Activated CD8-positive, alpha-beta memory T cell treated with anti-CD3 and anti-CD28 coated beads, Interleukin-2, amount 50 U/mL, for 1 hour (primary cell): ENCODE results near the gene ZNF354B.
"Not testable (repeated sequence)": the region's sequence is repeated elsewhere in the genome, so short reads cannot be mapped to it uniquely, and the experiment has no call there.

Experiments used
- DNase-seq: peaks from one replicate; pipeline ENCODE4 v3.0.0-alpha.2; 2020; ENCODE audit errors: extremely low read depth

Gene ZNF354B

DNA sequence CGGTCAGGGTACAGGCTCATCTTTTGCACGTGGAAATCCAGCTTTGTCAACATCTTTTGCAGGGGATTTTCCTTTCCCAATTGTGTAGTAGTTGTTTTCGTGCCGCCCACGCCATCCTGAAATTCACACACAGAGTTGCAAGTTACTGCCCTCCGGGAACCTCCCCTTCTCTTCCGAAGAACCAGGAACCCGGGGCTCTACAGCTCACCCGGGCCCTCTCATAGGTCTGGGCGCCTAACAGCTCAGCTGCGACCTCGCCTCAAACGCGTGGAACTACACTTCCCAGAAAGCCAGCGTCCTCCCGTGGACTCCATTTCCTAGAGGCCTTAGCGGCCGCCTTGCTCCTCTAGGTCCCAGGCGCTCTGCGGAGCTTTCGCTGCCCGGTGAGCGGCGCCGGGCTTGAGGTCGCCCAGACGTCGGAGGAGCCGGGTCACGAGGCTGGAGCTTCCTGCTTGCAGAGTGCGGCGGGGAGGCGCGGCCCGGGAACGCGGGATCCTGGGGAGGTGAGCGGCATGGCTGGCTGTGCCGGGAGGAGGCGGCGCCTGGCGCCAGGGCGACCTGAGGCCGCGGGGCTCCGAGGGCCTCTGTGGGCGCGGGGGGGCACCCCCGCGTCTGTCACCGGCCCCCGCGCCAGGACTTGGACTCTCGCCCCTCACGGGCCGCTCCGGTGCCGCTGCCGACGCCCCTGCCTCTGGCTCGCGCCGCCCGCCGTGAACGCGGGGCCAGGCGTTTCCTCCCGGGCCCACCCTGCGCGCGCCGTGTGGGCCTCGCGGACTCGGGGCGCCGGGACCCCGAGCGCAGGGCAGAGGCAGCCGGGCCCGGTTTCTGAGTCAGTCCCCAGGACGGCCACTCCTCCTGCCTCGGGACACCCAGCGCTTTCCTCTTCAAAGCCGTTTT lies at the start of gene ZNF354B:
Gene ZNF354B (plus strand): TSS at position 329 of the 897 bp plus-strand sequence. CDS start 1,095 bp downstream, outside the sequence.
- DNase-seq: peak; percentile 56

DNA sequence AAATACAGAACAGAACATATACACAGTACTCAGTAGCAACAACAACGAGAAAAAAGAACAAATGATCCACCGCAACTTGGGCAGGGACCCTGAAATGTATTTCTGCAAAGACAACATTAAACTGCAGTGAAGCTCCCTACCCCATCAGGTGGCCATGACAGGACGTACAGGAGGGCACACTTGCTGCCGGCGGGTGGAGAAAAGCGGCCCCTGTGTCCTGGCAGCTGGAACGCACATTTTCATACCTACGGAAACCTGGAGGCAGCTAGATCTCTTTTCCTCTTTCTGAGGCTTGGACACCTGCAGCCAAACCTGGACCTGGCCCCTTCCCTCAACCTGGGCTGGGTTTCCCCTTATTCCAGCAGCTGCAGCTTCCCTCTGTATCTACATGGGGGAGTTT lies 42.2 kb upstream of the ZNF354B start:
- no peak for DNase-seq

DNA sequence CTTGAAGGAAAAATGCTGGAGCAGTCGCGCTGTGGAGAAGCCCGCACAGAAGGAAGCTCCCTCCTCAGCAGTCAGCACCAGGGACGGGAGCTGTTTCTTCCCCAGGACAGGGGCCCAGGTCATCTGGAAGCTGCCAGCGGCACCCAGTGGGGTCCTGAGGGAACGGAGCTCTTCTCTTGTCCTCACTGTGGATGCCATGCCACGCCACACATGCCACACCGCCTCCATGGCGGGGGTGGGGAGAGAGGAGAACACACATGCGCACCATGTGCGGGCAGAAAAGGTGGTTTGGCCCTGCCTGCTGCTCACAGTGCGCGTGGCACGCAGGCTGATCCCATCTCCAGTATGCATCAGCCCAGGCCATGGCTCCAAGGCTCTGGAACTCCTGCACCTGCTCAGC lies 41.7 kb upstream of the ZNF354B start:
- no peak for DNase-seq

DNA sequence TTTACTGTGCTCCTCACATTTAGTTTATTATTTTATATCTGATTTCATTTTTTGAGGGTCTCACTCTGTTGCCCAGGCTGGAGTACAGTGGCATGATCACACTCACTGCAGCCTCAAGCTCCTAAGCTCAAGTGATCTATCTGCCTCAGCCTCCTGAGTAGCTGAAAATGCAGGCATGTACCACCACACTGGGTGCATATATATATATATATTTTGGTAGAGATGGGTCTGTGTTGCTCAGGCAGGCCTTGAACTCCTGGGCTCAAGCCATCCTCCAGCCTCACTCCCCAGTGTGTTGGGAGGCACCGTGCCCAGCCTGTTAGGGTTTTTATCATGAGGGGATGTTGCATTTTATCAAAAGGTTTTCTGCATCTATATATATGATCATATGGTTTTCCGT lies 39.8 kb upstream of the ZNF354B start:
- DNase-seq: no peak

DNA sequence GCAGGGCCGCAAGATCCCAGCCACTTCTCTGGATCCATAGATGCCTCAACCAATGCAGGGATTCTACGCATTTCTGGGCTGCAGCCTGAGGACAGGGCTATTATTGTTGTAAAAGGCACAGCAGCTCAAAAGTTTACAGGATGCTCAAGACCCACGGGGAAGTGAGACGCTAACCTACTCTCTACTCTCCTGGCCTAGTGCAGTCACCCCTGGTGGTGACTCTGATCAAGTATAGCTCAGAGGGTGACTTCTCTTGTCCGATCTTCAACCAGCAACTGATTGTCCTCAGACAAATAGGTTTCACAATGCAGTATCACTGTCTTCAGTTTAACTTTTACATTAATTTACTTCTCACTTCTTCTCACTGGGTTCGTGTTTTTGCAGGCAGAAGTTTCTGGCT lies 34.3 kb upstream of the ZNF354B start:
- DNase-seq: no peak

DNA sequence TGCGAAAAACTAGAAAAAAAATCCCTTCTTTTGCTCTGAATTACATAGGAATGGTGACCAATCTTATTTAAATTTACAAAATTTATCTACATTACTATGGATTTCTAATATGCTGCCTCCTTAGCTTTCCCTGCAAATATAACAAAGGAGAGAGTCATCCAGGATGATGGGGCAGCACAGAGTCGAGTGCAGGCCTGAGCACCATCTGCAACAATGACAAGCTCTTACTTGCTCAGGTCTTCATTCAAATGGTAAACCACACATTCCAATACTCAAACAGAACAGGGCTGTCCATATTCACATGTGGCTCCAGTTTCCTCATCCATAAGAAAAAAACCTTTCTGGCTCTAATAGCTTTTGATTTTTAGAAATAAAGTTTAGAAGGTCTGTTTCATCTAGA lies 33.5 kb upstream of the ZNF354B start:
- no peak for DNase-seq

DNA sequence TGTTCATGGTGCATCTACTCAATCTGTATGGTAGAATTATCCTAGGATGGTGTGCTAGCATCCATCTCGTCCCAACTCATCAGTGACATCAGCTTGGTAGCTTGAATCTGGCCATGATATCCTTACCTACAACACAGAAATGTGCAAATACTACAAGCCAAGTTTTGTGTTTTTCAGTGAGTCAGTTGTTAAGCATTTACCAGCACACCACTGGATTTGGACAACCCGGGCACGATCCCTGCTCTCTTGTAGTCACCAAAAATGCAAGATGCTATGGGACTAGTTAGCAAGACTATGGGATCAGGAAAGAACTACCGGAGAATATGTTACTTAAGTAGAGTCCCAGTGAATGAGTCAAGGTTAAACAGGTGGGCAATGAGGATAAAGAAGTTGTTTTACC lies 32.1 kb upstream of the ZNF354B start:
- no peak for DNase-seq

DNA sequence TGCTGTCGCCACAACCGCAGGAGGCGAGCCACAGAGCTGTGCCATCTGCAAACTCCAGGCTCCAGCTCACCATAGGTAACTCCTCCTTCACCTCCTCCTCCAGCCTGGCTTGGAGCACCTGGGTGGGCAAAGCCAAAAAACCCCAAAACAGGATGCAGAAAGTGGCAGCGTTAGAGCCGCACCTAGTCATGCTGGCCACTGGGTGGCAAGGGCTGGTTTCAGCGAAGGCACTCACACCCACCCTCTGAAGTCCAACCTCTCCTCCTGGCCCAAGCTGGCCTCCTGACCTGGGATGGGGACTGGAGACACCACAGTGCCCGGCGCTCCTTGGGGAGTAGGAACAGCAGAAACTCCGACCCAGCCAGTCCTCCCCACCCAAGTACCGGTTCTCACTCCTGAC lies 28.7 kb upstream of the ZNF354B start:
- DNase-seq: no peak

DNA sequence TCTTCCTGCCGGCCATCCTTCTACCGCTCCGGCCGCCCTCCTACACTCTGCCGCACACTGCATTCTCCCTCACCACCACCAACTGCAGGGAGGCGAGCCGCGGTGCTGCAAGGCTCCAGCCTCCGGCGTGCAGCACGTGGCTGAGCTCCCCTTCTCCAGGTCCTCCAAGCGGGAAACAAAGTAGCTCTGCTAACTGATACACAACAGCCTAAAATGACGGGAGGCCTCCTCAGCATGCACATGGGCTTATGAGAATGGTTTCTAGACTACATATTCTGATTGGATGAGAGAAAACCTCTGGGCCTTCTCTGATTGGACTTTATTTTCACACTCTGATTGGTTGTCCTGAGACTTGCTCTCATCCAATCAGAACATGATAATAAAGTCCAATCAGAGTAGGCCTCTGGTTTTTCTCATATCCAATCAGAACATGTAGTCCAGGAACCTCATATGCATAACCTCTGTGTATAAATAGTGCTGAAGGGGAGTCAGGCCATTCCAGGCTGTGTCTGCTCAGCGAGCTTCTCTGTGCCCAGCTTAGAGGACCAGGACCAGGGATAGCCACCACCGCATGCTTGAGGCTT lies 27.0 kb upstream of the ZNF354B start:
- no peak for DNase-seq

DNA sequence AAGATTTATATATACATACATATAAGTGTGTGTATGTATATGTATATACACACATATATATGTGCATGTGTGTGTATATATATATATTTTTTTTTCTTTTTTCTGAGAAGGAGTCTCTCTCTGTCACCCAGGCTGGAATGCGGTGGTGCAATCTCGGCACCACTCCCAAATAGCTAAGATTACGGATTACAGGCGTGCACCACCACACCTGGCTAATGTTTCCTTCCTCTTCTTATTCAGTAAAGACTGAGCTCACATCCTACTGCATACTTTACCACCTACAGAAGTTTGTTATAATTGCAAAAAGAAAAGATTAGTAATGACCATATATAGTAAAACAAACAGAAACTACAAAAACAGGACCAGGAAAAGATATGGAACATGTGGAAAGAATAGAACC lies 23.1 kb upstream of the ZNF354B start:
- no peak for DNase-seq

DNA sequence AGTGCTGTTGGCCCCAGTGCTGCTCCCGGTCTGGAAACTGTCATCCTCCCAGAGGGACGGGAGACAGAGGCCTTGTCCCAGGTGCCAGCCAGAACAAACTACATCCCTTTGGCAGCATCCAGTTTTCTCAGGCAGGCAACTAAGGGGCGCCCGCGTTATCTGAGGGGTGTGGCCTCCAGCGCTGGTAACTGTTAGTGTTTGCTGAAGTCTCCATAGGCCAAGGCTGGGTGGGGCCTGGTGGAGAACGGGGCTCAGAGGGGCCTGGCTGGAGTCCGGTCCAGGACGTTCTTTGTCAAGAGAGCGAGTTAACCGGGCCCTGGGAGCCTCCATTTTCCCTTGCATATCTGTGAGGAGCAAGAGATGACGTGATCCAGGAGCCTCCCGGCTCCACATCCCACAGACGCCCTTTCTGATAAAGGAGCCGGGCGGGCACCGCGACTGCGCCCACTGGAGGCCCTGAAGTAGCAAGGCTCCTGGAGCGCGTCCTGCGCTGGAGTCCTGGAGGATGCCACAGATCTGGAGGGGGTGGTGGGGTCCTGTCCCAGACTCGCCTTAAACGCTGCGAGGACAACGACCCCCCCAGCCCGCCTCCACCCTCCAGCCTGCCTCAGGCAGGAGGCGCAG lies 20.9 kb upstream of the ZNF354B start:
- not testable (repeated sequence) for DNase-seq

DNA sequence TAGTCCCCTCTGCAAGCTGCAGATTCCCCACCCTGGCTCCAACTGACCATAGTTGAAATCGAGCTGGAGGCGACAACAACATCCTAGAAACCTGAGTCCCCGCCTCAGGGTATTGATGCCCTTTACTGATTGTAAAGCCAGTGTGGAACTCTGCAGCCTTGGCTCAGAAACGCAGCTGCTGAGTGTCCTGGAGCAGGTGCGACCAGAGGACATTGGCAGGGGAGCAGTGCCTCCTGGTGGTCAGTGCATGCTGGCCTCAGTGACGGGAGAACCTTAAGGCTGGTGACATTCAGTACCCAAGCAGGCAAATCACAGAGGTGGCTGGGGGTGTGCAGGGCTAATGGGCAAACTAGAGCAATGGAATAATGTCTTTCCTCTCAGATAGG lies 20.4 kb upstream of the ZNF354B start:
- no peak for DNase-seq

DNA sequence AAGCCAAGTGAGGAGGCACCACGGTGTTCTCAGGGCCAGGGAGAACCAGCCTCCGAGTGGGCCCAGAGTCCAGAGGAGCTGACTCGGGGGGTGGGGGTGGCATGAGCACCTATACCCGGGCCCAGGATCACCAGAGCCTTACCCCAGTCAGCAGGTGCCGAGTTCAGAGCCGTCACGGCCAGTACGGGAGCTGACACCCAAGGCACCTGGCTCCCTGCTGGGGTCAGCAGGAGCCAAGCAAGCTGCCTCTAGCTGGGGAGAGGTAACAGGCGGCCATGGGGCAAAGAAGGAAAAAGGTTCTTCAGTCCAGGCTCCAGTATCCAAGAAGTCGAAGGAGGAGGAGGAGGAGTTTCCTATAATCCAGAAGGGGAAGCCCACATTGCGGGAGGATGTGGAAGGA lies 19.4 kb upstream of the ZNF354B start:
- DNase-seq: not testable (repeated sequence)

DNA sequence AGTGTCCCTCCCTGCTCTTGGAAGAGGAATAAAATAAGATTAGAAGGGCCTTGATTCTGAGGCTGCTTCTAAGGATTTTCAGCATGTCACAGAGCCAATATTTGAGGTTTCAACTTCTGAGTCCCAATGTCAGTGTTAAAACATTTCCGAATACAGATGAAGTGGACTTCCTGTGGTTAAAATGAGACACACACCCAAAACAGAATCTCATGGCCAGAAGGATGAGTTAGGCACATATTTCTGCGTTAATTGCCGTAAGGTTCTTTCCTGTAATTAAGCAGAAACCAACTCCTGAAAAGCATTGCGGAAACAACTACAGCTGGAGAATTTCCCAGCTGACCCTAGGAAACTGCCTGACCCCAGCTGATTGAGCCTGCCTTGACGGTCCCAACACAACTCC lies 10.4 kb upstream of the ZNF354B start:
- DNase-seq: no peak

DNA sequence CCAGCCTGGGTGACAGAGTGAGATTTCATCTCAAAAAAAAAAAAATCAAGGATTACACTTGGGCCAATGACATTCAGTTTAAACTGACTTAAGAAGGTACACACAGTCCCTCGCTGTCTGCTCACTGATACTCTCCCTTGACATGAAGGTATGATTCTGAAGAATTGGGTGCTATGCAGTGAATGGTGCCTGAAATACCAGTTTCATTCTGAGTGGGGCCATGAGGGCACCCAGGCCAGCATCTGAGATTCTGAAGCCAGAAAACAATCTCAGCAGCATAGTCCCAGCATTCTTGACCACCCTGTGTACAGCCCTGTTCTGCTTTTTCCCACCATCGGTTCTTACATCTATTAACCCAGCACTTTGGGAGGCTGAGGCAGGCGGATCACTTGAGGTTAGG lies 7.8 kb upstream of the ZNF354B start:
- DNase-seq: no peak

DNA sequence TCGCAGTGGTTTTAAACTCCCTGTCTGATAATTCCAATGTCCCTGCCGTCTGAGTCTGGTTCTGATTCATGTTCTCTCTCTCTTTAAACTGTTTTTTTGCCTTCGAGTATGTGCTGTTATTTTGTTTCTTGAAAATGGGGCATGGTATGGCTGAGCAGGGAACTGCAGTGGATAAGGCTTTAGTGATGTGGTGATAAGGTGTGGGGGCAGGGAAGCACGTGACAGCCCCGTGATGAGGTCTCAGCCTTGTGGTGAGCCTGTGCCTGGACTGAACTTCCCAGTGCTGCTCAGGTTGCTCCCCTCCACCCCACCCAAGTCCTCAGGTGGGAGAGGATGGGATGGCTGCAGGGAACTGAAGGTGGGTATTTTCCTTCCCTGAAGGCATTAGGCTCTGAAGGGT lies 5.5 kb upstream of the ZNF354B start:
- no peak for DNase-seq

DNA sequence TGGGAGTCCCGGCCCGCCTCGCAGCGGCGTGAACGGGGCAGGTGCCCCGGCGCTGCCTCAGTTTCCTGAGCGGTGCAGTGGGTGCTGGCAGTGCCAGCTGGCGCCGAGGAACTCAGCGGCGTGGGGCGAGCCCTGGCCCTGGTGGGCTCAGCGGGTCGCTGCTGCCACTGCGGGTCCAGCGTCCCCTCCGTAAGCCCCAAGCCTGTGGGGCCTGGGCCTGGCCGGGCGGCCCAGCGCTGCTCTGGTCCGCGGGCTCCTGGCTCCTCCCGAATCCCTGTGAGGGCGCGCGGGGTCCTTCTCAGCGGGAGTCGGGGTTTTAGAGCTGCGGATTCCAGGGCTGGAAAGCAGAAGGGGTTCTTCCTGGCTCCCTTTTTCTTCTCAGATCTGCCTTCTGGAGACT lies 862 bp downstream of the ZNF354B start:
- DNase-seq: not testable (repeated sequence)

DNA sequence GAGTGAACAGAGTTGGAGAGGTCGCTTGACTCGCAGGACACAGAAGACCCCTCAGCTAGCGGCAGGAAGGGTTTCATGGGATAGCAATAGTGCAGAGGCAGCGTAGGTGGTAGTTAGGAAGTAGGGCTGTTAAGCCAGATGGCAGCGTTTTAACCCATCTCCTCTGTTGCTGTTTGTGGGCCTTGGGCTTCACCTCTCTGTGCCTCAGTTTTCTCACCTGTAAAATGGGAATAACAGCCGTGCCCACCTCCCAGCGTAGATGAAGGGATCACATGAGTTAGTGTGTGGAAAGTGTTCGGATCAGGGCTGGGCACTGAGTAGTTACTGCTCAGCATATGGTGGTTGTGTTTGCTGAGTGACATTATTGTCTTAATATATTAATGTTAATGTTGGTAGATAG lies 1.9 kb downstream of the ZNF354B start:
- no peak for DNase-seq

DNA sequence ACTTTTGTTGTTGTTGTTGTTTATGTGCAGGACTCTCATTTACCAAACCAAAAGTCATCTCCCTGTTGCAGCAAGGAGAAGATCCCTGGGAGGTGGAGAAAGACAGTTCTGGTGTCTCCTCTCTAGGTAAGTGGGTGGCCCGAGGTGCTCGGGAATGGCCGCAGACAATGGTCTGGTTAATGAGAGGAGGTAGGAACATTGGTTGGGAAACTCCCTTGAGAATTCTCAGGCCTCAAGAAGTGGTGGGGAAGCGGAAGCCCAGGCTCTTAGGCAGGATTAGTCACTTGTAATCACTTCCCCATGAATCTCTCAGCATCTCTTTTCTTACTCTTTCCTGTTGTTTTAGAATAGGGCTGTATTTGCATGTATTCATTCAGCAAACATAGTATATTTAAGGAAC lies 7.2 kb downstream of the ZNF354B start:
- DNase-seq: no peak

DNA sequence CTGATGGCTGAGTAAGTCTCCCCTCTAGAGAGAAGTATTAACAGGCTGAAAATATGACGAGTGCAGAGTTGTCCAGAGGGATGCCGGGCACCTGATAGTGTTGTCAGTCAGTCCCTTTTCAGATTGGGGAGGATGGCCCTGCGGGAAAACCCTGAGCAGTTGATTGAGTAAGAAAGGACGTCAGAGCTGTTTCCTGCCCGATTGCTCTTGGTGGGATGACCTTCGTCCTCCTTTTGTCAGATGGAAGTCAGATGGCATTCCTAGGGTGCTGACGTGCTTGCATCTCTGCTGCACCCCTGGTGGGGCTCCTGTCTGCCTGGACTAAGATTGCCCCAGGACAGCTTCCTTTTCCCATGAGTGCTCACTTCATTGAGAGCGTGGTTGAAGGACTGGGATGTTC lies 9.8 kb downstream of the ZNF354B start:
- DNase-seq: no peak

DNA sequence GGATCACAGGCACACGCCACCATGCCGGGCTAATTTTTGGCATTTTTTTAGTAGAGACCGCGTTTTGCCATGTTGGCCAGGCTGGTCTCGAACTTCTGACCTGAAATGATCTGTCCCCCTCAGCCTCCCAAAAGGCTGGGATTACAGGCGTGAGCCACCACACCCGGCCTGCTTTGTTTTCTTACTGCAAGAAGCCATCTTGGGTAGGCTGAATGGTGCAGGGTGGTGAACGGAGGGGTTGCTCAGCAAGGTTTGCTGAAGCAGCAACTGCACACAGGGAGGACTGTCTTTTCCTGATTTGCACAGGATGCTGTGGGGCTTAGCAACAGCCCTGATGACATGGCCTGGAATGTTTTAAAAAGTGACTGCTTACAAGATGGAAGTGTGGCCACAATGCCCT lies 10.7 kb downstream of the ZNF354B start:
- DNase-seq: no peak

DNA sequence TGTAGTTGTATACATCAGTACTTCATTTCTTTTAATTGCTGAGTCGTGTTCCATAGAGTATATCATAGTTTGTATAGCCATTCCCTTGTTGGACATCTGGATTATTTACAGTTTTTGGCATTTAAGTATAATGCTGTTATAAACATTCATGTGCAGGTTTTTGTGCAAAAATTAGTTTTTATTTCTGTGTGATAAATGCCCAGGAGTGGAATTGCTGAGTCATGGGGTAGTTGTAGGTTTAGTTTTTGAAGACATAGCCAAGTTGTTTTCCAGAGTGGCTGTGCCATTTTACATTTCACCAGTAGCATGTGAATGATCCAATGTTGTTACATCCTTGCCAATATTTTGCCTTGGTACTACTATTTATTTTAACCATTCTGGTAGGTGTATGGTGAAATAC lies 12.5 kb downstream of the ZNF354B start:
- no peak for DNase-seq

DNA sequence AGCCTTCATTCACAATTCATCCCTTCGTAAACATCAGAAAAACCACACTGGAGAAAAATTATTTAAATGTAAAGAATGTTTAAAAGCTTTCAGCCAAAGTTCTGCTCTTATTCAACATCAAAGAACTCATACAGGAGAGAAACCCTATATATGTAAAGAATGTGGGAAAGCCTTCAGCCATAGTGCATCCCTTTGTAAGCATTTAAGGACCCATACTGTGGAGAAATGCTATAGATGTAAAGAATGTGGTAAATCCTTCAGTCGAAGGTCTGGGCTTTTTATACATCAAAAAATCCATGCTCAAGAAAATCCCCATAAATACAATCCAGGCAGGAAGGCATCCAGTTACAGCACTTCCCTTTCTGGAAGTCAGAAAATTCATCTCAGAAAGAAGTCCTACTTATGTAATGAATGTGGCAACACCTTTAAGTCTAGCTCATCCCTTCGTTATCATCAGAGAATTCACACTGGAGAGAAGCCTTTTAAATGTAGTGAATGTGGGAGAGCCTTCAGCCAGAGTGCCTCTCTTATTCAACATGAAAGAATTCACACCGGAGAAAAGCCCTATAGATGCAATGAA lies 23.5 kb downstream of the ZNF354B start:
- DNase-seq: not testable (repeated sequence)
